Left ventricle myocardium inferior (tissue), 1 donor: Measurements from ENCODE around the gene HSPB6. TPM values are rescaled to one million over a fixed set of nuclear protein-coding genes. Genes with fewer than 3 reads are reported as not detected.

ENCODE experiments used
- DNase-seq: peaks from one replicate; pipeline ENCODE4 v3.0.0-alpha.2; 2020
- H3K27ac ChIP-seq: fragments of 200-600 bp; replicated peaks from 2 replicates; pipeline ENCODE4 v1.8.0; 2021
- H3K27me3 ChIP-seq: fragments of 200-600 bp; 2 replicates; pipeline ENCODE4 v1.8.0; 2021; ENCODE audit warnings: low read depth
- H3K36me3 ChIP-seq: fragments of 200-600 bp; 2 replicates; pipeline ENCODE4 v1.8.0; 2021
- H3K4me1 ChIP-seq: fragments of 200-600 bp; 2 replicates; pipeline ENCODE4 v1.8.0; 2021
- H3K4me3 ChIP-seq: fragments of 200-600 bp; 2 replicates; pipeline ENCODE4 v1.8.0; 2021; ENCODE audit warnings: mild to moderate bottlenecking, moderate library complexity
- H3K9me3 ChIP-seq: fragments of 200-600 bp; replicated peaks from 2 replicates; pipeline ENCODE4 v1.8.0; 2021
- CTCF ChIP-seq: fragments of 200-600 bp; IDR thresholded peaks from 2 replicates; pipeline ENCODE4 v1.8.0; 2021; ENCODE audit warnings: antibody characterized with exemption, mild to moderate bottlenecking, borderline replicate concordance
- intact Hi-C: fragments of 100-400 bp; cut with micrococcal nuclease; formaldehyde crosslinking; loops from one replicate; pipeline ENCODE4 v1.11.0; 2022
- total RNA-seq: library from RNA; stranded (reverse); fragmentation: NEBNext Ultra II Directional; extraction: Animal tissue kit (Norgen Biotek cat#: 25700); gene quantifications from one replicate; pipeline ENCODE4 v1.2.1, GENCODE V29; 2021
- donor health status: DM: no; HTN: yes; CAD: no; lungs with severe emphysema.

The HSPB6 gene
- total RNA-seq, 1 donor from 2014 or later = 899 TPM

DNA sequence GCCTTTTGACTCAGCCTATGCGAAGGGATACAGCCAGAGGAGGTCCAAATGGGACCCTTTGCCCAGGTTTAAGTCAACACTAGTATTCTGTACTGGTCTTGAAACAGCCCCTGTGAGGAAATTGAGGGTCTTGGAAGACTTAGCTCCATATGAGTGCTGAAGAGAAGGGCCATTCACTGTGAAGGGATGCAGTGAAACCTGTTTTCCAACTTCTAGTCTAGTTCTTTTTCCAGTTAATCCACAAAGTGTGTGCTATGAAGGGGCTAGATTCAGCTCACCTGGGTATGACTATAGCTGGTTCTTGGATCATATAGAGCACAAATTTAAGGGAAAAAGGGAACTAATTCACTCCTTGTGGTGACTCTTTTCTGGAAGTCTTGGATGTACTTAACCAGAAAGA is 48.4 kb downstream of the HSPB6 start:
- Histone ChIP-seq H3K27ac (no peak overlapping the region), H3K4me3 (no peak overlapping the region), H3K36me3 (no peaks in the 10 kb centered on the region), H3K27me3 (peaks cover 29% of the 10 kb centered on the region), H3K9me3 (no peaks in the 10 kb centered on the region), H3K4me1 (no peaks in the 10 kb centered on the region)
- intact Hi-C loops = no loop called here
- no peak for DNase-seq
- no peak for TF ChIP-seq CTCF

Other genes with a start within 250 kb of the HSPB6 start
- gene DMKN, start 243.4 kb downstream of the HSPB6 start, total RNA-seq = 7.9 TPM
- gene SBSN, start 228.7 kb downstream of the HSPB6 start, total RNA-seq = not detected
- gene GAPDHS, start 223.6 kb downstream of the HSPB6 start, total RNA-seq = not detected
- gene TMEM147, start 211.4 kb downstream of the HSPB6 start, total RNA-seq = 84.3 TPM
- gene ATP4A, start 193.4 kb downstream of the HSPB6 start, total RNA-seq = not detected
- gene PMIS2, start 170.9 kb downstream of the HSPB6 start, total RNA-seq = not detected
- 3.7 TPM for gene HAUS5, start 144.3 kb downstream of the HSPB6 start, total RNA-seq
- 52.7 TPM for gene RBM42, start 128.0 kb downstream of the HSPB6 start, total RNA-seq
- gene ETV2, start 115.3 kb downstream of the HSPB6 start, total RNA-seq = 0.33 TPM
- gene COX6B1, start 108.7 kb downstream of the HSPB6 start, total RNA-seq = 1,365 TPM
- not detected for gene UPK1A, start 90.5 kb downstream of the HSPB6 start, total RNA-seq
- not detected for gene ZBTB32, start 52.5 kb downstream of the HSPB6 start, total RNA-seq
- gene KMT2B, start 39.0 kb downstream of the HSPB6 start, total RNA-seq = 12.8 TPM
- 4.9 TPM for gene IGFLR1, start 14.6 kb downstream of the HSPB6 start, total RNA-seq
- 24.9 TPM for gene U2AF1L4, start 11.6 kb downstream of the HSPB6 start, total RNA-seq
- gene PSENEN, start 11.4 kb downstream of the HSPB6 start, total RNA-seq = 43.1 TPM
- 6.2 TPM for gene LIN37, start 8.5 kb downstream of the HSPB6 start, total RNA-seq
- gene PROSER3, start 1.1 kb upstream of the HSPB6 start, total RNA-seq = 4.8 TPM
- gene ARHGAP33, start 18.5 kb upstream of the HSPB6 start, total RNA-seq = 3.8 TPM
- gene PRODH2, start 55.8 kb upstream of the HSPB6 start, total RNA-seq = not detected
- gene NPHS1, start 95.5 kb upstream of the HSPB6 start, total RNA-seq = not detected
- not detected for gene KIRREL2, start 99.9 kb upstream of the HSPB6 start, total RNA-seq
- 23.9 TPM for gene APLP1, start 111.5 kb upstream of the HSPB6 start, total RNA-seq
- gene NFKBID, start 143.5 kb upstream of the HSPB6 start, total RNA-seq = 2.3 TPM
- gene HCST, start 145.5 kb upstream of the HSPB6 start, total RNA-seq = 2.3 TPM
- 26.2 TPM for gene TYROBP, start 151.3 kb upstream of the HSPB6 start, total RNA-seq
- 7.1 TPM for gene LRFN3, start 179.3 kb upstream of the HSPB6 start, total RNA-seq
- 10.3 TPM for gene SDHAF1, start 238.2 kb upstream of the HSPB6 start, total RNA-seq